GM21381 (cell line): ENCODE measurements around the gene TC2N.
"Not testable (repeated sequence)": the region's sequence is repeated elsewhere in the genome, so short reads cannot be mapped to it uniquely, and the experiment has no call there.

ENCODE experiments used
- ATAC-seq: cut with Tn5 transposase; IDR thresholded peaks from one replicate; pipeline ENCODE4 v1.9.1; 2021; ENCODE audit warnings: mild to moderate bottlenecking, moderate library complexity; ENCODE audit not compliant: unreplicated experiment

TC2N gene

GRCh38 chr14:91867316-91867988 lies at the start of gene TC2N:
Gene TC2N, minus strand, starts transcription at chr14:91867536. Its CDS starts 53,767 bp downstream, at chr14:91813769.
- ATAC-seq: no peak

- no peak for ATAC-seq
Measured at GRCh38 chr14:91912035-91912434, 44.7 kb upstream of the TC2N start.

- no peak for ATAC-seq
Measured at GRCh38 chr14:91911474-91912032, 44.2 kb upstream of the TC2N start.

- ATAC-seq: no peak
Measured at GRCh38 chr14:91910196-91910595, 42.9 kb upstream of the TC2N start.

- ATAC-seq: no peak
Measured at GRCh38 chr14:91906374-91906773, 39.0 kb upstream of the TC2N start.

- no peak for ATAC-seq
Measured at GRCh38 chr14:91904956-91905645, 37.8 kb upstream of the TC2N start.

GRCh38 chr14:91904483-91904882 lies 37.1 kb upstream of the TC2N start:
- no peak for ATAC-seq

GRCh38 chr14:91903070-91903469 lies 35.7 kb upstream of the TC2N start:
- ATAC-seq: no peak

GRCh38 chr14:91902336-91902735 lies 35.0 kb upstream of the TC2N start:
- no peak for ATAC-seq

GRCh38 chr14:91901449-91902226 lies 34.3 kb upstream of the TC2N start:
- no peak for ATAC-seq

GRCh38 chr14:91899806-91900205 lies 32.5 kb upstream of the TC2N start:
- no peak for ATAC-seq

- ATAC-seq: no peak
Measured at GRCh38 chr14:91899213-91899612, 31.9 kb upstream of the TC2N start.

GRCh38 chr14:91898372-91898771 lies 31.0 kb upstream of the TC2N start:
- ATAC-seq: no peak

GRCh38 chr14:91897716-91898115 lies 30.4 kb upstream of the TC2N start:
- not testable (repeated sequence) for ATAC-seq

- no peak for ATAC-seq
Measured at GRCh38 chr14:91897106-91897701, 29.9 kb upstream of the TC2N start.

- ATAC-seq: no peak
Measured at GRCh38 chr14:91896419-91896818, 29.1 kb upstream of the TC2N start.

- ATAC-seq: no peak
Measured at GRCh38 chr14:91893669-91894068, 26.3 kb upstream of the TC2N start.

- ATAC-seq: no peak
Measured at GRCh38 chr14:91893007-91893406, 25.7 kb upstream of the TC2N start.

- no peak for ATAC-seq
Measured at GRCh38 chr14:91891721-91892220, 24.4 kb upstream of the TC2N start.

- ATAC-seq: no peak
Measured at GRCh38 chr14:91891101-91891500, 23.8 kb upstream of the TC2N start.

- ATAC-seq: no peak
Measured at GRCh38 chr14:91890291-91890749, 23.0 kb upstream of the TC2N start.
